Middle frontal gyrus (tissue), 1 donor: ENCODE data around the gene SEC14L3.

ENCODE experiments used
- DNase-seq: peaks from one replicate; pipeline ENCODE4 v3.0.0-alpha.2; 2015; ENCODE audit warnings: low spot score; ENCODE audit errors: extremely low spot score

SEC14L3 gene

DNA sequence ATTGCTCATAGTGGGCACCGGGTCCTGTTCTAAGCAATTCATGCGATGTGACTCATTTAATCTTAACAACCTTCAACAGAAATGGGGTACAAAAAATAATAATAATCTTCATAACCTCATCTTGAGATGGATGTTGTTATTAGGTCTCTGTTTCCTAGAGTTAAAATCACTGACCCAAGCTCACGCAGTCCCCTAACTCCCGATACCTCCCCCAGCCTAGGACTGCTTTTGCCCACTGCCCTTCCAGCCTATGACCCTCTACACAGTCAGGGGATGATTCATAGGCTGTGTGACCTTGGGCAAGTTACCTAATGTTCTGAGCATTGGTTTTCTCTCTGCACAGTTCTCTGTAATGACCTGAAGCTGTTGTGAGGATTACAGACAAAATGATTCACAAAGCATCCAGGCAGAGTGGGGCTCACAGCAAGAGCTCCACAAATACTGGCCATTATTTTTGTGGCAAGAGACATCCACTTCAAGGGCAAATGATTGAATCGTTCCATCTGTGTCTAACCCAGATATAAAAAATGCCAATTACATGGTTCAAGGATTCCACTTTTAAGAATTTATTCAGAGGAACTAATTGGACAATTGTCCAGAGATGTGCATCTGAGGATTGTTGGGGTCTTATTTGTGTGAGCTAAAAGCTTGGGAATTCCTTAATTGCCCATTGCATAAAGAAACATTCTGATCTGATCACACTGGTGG, 26.2 kb downstream of the SEC14L3 start:
- DNase-seq, result no peak

DNA sequence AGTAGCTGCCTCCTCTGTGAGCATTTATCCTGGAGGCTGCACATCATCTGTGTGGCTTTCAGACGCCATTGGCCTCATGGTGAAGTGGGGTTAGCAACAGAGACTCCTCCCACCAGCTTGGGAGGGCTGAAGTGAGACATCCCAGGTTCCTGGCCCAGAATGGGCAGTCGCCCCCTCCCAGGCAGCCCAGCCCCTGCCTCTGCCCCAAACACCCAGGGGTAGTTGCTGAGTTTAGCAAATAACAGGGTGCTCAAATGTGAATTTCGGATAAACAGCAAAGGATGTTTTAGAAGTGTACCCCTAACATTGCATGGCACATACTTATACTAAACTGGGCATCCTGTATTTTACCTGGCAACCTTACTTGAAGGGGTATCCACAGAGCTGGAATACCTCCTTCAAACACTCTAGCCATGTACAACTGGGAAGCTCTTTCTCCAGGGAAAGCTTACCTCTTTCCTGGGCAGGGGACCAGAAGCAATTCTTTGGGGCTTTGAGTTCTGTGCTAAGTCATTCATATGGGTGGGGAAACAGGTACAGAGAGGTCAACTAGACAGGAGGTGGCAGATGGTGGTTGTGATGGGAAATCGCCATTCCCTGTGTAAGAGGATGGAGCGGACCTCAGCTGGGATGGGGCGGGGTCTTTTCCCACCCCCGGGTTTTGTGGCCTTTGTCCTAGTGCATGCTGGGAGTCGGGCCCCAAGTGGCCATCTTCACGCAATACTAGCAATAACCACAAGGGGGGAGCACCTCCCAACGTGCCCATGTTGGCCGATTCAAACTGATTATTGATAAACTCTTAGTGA, 27.0 kb downstream of the SEC14L3 start:
- no peak for DNase-seq

DNA sequence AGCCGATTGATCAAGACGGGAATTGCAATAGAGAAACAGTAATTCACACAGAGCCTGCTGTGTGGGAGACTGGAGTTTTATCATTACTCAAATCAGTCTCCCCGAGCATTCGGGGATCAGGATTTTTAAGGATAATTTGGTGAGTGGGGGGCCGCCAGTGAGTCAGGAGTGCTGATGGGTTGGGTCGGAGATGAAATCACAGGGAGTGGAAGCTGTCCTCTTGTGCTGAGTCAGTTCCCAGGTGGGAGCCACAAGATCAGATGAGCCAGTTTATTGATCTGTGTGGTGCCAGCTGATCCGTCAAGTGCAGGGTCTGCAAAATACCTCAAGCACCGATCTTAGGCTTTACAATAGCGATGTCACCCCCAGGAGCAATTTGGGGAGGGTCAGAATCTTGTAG, 30.7 kb downstream of the SEC14L3 start:
- DNase-seq, result no peak

DNA sequence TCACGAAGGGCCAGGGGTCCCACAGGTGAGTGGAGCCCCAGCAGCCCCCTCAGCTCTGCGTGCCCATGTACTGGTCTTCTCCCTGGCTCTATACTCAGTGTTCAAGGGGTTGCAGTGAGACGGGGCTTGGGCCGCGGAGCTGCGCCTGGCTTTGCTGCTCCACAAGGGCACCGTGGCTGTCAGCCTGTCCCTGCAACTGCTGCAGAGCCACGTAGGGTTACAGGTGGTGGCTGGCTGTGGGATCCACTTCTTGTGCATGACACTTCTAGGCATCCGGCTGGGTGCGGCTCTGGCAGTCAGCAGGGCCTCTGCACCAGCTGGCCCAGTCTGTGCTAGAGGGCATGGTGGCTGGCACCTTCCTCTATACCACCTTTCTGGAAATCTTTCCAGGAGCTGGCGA, 32.0 kb downstream of the SEC14L3 start:
- DNase-seq, result no peak

DNA sequence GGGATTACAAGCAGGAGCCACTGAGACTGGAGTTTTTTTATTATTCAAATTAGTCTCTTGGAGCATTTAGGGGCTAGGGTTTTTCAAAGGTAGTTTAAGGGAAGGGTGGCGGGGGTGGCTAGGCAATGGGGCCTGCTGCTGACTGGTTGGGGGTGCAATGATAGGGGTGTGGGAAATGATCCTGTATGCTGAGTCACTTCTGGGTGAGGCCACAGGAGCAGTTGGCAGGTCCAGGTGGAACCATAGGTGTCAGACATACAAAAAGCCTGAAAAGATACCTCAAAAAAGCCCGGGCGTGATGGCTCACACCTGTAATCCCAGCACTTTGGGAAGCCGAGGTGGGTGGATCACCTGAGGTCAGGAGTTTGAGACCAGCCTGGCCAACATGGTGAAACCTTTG, 32.6 kb downstream of the SEC14L3 start:
- DNase-seq, result no peak

DNA sequence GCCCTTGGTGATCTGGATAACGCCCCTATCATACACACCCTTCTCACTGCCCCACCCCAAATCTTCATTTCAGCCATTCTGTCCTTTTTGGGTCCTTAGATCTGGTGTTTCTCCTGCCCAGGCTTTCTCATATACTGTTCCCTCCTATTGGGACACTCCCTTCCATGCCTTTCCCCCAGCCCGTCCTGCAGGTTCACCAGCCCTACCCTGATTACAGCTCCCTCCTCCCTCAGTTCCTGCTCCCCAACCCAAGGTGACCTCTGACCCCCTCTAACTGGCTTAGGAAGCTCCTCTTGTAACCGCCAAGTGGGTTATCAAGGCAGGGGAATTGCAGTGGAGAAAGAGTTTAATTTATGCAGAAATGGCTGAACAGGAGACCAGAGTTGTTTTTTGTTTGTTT, 33.3 kb downstream of the SEC14L3 start:
- no peak for DNase-seq

DNA sequence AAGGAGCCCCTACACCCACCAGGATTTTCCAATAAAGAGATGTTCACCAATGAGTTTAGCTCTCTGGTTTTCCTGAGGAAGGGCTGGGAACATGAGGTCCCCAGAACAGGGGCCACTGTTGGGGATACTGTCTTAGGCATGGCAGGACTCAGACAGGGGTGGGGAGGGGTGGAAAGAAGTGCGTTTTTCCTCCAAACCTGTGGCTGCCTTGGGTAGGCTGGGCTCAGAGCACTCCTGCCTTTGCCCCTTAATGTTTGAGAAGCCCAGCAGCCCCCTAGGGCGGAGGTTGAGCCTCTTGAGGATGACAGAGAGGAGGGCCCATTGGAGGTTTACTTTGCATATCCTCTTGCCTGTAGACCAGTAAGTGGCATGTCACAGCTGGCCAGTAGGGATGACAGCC, 35.6 kb downstream of the SEC14L3 start:
- DNase-seq, result no peak

DNA sequence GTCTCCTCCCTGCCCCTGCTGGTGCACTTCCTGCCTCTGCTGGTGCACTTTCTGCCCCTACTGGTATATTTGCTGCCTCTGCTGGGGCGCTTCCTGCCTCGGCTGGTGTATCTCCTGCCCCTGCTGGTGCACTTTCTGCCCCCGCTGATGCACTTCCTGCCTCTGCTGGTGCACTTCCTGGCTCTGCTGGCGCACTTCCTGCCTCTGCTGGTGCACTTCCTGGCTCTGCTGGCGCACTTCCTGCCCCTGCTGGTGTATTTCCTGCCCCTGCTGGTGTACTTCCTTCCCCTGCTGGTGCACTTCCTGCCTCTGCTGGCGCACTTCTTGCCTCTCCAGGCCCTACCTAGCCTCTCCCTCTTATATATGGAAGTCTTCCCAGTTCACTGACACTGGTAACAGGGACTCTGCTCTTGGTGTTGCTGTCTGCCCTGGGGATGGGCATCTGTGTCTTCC, 36.1 kb downstream of the SEC14L3 start:
- DNase-seq, result no peak

DNA sequence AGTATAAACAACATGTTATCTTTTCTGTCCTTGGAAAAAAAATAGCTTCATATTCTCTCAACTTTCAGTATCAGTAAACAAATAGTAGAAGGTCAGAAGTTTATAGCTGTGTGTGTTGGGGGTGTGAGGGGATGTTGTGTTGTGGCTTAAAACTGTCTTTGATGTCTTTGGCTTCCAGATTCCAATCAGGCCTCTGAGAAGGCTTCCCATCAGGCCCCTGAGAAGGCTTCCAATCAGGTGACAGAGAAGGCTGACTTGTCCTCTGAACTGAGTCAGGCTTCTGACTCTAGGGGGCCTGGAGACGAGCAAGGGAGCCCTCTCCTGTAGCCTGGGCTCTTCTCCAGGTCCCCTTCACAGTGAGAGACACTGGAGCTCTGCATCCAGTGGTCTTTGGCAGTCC, 37.0 kb downstream of the SEC14L3 start:
- DNase-seq, result no peak

DNA sequence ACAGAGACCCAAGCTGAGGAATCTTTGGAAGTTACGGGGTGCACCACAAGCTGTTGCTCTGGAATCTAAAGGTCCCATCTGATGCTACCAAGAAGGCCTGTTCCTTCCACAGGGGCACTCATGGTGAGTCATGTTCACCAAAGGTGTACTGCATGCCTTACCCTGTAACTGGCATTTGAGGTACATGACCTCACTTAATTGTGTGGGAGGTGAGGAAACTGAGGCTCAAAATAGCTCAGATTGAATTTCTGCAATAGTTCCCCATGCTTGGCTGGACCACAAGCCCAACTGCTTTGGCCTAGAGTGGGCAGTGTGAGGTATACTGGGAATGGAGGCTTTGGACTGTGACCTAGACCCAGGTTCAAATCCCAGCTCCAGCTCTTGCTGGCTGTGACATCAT, 38.0 kb downstream of the SEC14L3 start:
- DNase-seq, result no peak

DNA sequence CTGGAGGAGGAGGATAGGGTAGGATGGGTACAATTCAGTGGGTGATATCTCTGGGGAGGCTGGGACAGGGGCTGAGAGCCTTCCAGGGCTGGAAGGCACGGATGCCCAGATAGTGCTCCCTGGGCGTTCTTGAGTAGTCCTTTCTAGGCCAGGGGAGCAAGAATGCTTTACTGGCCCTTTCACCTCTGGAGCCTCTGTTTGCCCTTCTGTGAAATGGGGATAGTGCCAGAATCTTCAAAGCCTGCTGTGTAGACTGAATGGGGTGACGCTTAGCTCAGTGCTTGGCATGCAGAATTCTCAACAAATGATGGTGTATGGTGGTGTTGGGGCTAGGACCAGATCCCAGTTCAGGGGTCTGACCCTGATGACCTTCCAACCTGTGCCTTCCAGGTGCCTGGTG, 38.6 kb downstream of the SEC14L3 start:
- no peak for DNase-seq

DNA sequence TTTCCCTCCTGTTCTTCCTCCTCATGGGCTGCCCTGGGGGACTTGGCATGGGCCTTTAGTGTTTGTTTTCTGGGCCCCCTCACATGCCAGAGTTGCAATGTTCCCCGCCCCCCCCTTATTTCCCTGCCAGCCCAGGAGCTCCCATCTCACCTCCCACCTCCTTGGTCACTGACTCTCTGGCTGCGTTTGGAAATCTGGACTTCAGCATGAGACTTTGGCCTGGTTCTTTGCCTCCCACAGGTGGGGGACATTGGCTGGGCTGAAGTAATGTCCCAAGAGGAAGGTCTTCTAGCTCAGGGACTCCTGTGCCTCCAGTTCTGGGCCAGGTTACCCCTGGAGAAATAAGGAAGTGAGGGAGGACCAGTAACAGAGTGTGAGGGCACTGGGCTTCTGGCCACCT, 39.3 kb downstream of the SEC14L3 start:
- DNase-seq, result no peak

DNA sequence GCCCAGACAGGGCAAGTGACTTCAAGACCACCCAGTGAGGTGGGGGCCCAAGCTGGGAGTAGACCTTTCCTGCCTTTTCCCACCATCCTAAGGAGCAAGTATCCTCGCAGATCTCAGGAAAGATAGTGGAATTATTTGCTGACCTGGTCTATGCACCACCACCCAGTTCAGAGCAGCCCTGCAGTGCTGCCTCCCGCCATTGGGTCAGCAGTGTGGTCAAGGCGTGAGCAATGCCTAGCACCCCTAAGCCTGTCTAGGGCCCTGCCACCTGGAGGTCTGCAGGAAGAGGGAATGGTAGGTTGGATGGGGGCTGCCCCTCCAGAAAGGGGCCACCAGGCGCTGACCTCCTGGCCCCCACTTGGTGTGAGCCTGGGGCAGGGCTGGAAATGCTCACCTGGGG, 39.7 kb downstream of the SEC14L3 start:
- DNase-seq, result no peak

DNA sequence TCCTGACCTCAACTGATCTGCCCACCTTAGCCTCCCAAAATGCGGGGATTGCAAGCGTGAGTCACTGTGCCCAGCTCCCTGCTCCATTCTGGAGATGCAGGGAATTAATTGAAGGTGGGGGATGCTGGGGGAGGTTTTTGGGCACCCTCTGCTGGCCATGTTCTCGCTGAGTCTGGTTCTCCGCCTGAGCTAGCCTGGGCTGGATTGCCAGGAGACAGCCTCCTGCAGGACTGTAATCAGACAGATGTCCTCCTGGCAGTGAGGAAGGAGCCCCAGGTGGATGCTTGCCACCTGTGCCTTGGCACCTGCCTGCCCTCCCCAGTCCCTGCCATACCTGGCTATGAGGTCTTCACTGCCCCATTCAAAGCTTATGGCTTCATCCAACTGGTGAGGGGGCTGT, 40.9 kb downstream of the SEC14L3 start:
- no peak for DNase-seq

DNA sequence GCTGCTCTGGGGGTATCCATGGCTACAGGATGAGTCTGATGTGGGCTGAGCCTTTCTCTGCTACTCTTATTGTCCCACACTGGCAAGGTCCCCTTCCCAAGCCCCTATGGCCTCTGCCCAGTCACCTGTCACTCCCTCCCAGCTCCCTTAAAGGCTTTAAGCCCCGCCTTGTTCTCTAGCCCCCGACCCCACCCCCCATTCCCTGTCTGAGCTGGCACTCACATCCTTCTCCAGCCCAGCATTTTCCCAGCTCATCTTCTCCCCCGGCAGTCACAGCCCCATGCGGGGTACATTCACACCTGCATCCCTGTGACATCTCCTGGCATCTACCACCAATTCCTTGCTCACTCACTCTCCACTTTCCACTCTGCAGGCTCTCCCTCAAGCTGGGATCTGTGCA, 41.9 kb downstream of the SEC14L3 start:
- DNase-seq, result no peak

DNA sequence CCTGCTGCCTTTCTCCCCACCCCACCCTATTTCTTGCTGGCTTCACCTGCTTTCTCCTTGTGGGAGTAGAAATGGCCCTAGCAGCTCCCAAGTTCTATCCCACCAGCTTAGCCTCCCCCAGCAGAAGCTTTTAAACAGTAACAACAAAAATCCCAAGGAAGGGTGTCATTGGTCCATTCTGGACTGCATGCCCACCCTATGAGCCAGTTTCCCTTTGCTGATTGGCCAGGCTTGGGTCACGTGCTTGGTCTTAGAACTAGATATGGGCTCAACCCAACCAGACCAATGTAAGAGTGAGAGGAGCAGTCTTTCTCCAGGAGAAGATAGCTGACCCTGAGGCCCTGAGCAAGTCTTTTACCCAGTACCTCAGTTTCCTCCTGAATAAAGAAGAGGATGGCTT, 43.9 kb downstream of the SEC14L3 start:
- DNase-seq, result no peak

DNA sequence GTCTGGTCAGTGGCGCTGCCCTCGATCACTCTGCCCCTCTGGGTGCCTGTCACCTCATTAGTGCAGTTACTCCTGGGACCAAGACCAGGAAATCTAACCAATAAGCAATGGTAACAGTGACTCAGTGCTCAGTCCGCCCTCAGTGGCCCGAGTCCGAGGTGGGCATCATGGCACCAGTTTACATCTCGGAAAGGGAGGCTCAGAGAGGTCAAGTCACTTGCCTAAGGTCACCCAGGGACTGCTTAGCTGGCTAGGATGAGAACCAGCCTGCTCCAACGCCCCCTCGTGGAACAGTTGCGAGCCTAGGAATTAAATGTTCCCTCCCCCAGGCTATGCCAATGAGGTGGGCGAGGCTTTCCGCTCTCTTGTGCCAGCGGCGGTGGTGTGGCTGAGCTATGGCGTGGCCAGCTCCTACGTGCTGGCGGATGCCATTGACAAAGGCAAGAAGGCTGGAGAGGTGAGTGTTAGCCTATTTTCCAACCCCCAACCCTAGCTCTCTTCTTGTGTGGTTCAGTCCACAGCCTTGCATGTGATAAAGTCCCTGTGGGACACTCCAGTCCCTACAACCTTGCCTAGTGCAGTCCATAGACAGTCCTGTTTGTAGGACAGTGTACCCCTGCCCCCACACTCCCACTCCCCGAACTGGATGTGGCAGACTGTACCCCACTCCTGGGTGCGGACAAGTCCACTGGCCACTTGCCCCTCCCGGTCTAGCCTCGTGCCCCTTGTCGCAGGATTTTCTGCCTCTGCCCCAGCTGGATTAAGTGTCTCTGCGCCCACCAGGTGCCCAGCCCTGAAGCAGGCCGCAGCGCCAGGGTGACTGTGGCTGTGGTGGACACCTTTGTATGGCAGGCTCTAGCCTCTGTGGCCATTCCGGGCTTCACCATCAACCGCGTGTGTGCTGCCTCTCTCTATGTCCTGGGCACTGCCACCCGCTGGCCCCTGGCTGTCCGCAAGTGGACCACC, 45.1 kb downstream of the SEC14L3 start:
- DNase-seq, result peak; percentile 65

DNA sequence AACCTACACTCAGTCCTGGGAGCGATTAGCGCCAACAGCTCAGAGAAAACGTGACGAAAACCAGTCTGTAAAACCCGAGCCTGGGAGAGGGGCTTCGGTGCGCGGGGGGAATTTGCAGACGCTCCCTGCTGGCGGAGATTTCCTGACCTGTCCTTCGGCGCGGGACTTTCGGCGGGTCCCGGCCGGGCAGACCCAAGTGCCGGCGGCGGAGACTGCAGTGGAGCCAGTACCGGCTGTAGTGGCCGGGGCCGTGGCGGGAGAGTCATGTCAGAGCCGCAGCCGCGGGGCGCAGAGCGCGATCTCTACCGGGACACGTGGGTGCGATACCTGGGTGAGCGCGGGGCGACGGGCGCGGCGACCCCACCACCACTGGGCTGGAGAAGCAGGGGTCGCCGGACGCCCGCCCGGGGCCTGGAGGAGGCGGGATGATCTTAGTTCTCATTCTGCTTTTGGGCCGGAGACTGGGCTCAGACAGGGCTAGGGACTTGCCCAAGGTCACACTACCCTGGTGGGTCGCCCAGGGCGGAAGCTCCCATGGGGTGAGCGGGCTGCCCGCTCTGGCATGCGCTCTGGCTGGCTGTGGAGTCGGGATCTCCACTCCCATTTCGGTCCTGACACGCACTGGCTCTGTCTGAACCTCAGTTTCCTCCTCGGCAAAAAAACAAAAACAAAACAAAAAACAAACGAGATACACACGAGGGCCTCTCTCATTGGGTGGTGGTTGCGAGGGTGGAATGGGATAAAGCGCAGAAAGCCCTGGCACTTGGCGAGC, 46.0 kb downstream of the SEC14L3 start, which contains the start of gene MTFP1:
Gene MTFP1, plus strand, starts transcription at position 153 of the 772 bp plus-strand sequence. Its CDS starts 112 bp downstream, at position 265.
- no peak for DNase-seq

DNA sequence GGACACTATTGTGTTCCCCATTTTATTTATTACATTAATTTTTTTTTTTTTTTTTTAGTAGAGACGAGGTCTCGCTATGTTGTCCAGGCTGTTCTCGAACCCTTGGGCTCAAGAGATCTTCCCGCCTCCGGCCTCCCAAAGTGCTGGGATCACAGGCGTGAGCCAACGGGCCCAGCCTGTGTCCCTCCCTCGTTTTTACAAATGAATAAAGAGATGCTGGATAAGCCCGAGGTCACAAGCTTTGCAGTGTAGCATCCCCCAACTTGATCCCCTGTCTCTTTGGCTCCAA, 46.5 kb downstream of the SEC14L3 start:
- no peak for DNase-seq

DNA sequence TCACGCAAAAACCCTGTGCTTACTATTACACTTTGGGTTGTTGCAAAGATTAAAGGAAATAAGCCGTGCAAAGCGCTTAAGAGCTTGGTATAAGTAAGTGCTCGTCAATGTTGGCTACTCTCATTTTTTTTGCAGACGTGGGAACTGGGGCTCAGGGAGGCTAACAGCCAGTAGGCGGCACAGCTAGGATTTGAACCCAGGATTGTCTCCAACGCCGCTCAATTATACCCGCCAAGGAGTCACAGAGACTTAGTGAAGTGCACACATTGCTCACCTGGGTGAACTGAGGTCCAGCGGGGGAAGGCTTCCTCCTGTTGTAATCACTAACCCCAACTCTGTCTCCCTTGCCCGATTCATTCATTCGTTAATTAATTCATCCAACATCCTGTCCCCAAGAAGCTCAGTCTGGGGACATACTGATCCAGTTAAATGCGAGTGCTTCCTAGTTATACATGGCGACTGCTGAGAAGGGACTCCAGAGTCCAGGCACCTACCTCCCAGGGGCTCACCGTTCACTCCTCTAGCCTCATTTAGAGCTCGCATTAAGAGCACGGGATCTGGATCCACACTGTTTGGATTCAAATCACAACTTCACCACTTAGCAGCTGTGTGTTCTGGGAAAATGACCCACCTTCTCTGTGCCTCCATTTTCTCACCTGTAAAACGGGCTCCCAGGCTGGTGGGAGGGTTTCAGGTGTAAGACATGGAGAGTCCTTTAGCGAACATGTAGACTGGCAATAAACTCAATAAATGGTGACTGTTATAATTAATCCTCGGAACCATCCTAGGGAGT, 47.1 kb downstream of the SEC14L3 start:
- DNase-seq, result no peak
